ENCODE measurements around the gene INO80B. TPM values are rescaled to one million over a fixed set of nuclear protein-coding genes. Genes with fewer than 3 reads are reported as not detected.
A peak's percentile ranks its signal among the peaks of the same experiment; 100 is the strongest.

Gene INO80B
- total and polyA plus RNA-seq, 5 experiments from 2014 or later, result 8.1 to 93.8 (median 9.4) TPM

- peaks cover 0 to 11% (median 7%) of the 10 kb centered on the region in 3 donors for H3K36me3 Mint-ChIP-seq
- H3K9me3 Mint-ChIP-seq, result no peaks in the 10 kb centered on the region
- no peak overlapping the region for H3K4me3 Mint-ChIP-seq
- H3K27ac Mint-ChIP-seq, result no peak overlapping the region
- H3K27me3 Mint-ChIP-seq, result no peaks in the 10 kb centered on the region
- ATAC-seq (no peak), DNase-seq (no peak)
- POLR2A ChIA-PET, result no interaction called here
- H3K4me1 Mint-ChIP-seq, result no peaks in the 10 kb centered on the region
These were observed 25.1 kb upstream of the INO80B start for GRCh38 chr2:74429487-74430451.

GRCh38 chr2:74430502-74430901 lies 24.4 kb upstream of the INO80B start:
- H3K27ac Mint-ChIP-seq, result no peak overlapping the region
- H3K9me3 Mint-ChIP-seq, result no peaks in the 10 kb centered on the region
- POLR2A ChIA-PET, result no interaction called here
- ATAC-seq, result no peak
- DNase-seq, result no peak
- H3K4me1 Mint-ChIP-seq, result no peaks in the 10 kb centered on the region
- H3K36me3 Mint-ChIP-seq, result peaks cover 0 to 7% (median 2%) of the 10 kb centered on the region in 3 donors
- H3K4me3 Mint-ChIP-seq, result no peak overlapping the region
- H3K27me3 Mint-ChIP-seq, result no peaks in the 10 kb centered on the region

GRCh38 chr2:74436111-74436805 lies 18.6 kb upstream of the INO80B start:
- H3K4me1 Mint-ChIP-seq, result peaks cover 2 to 22% (median 8%) of the 10 kb centered on the region in 4 donors
- no peaks in the 10 kb centered on the region for H3K36me3 Mint-ChIP-seq
- no peak overlapping the region for H3K27ac Mint-ChIP-seq
- ATAC-seq (no peak), DNase-seq (no peak)
- no peaks in the 10 kb centered on the region for H3K9me3 Mint-ChIP-seq
- POLR2A ChIA-PET, result no interaction called here
- no peak overlapping the region for H3K4me3 Mint-ChIP-seq
- H3K27me3 Mint-ChIP-seq, result peaks cover 6 to 32% (median 15%) of the 10 kb centered on the region in 5 donors

- POLR2A ChIA-PET, result no interaction called here
- DNase-seq (peak in 1 of 10 donors; percentile 45), ATAC-seq (no peak)
- Mint-ChIP-seq H3K27ac (peak overlapping the region in 2 of 10 donors; percentile 5 to 14), H3K36me3 (no peaks in the 10 kb centered on the region), H3K9me3 (no peaks in the 10 kb centered on the region), H3K27me3 (peaks cover 6 to 36% (median 15%) of the 10 kb centered on the region in 5 donors), H3K4me3 (no peak overlapping the region), H3K4me1 (peaks cover 2 to 22% (median 9%) of the 10 kb centered on the region in 4 donors)
These were observed 17.8 kb upstream of the INO80B start for GRCh38 chr2:74436848-74437695.

GRCh38 chr2:74438248-74438647 lies 16.6 kb upstream of the INO80B start:
- no peaks in the 10 kb centered on the region for H3K9me3 Mint-ChIP-seq
- DNase-seq (peak in 1 of 10 donors; percentile 9), ATAC-seq (no peak)
- peak overlapping the region in 2 of 10 donors; percentile 27 to 75 for H3K27ac Mint-ChIP-seq
- peaks cover 2 to 25% (median 13%) of the 10 kb centered on the region in 4 donors for H3K4me1 Mint-ChIP-seq
- no peaks in the 10 kb centered on the region for H3K36me3 Mint-ChIP-seq
- H3K4me3 Mint-ChIP-seq, result no peak overlapping the region
- POLR2A ChIA-PET, result no interaction called here
- peaks cover 14 to 44% (median 20%) of the 10 kb centered on the region in 5 donors for H3K27me3 Mint-ChIP-seq

- POLR2A ChIA-PET, result interaction anchor here (0.8 kb wide), 1 partner anchor 42 kb away, joined by 3 read pairs; no protein-coding TSS in a partner anchor
These were observed 15.5 kb upstream of the INO80B start for GRCh38 chr2:74439373-74439772.

GRCh38 chr2:74439803-74440377 lies 15.0 kb upstream of the INO80B start:
- Mint-ChIP-seq H3K27ac (peak overlapping the region in 4 of 10 donors; percentile 29 to 48 (median 45)), H3K4me1 (peaks cover 2 to 25% (median 13%) of the 10 kb centered on the region in 4 donors), H3K9me3 (no peaks in the 10 kb centered on the region), H3K27me3 (peaks cover 20 to 56% (median 21%) of the 10 kb centered on the region in 5 donors), H3K36me3 (no peaks in the 10 kb centered on the region), H3K4me3 (peak overlapping the region in 9 of 10 donors; percentile 48 to 84 (median 65))
- POLR2A ChIA-PET, result interaction anchor here (0.8 to 0.9 kb wide), 2 partner anchors 18 to 42 kb away, joined by 3 to 4 read pairs; partner anchors contain the start of gene WBP1
- ATAC-seq (no peak), DNase-seq (peak in 1 of 10 donors; percentile 54)

More at GRCh38 chr2:74439373-74439772, 15.5 kb upstream of the INO80B start:
- Mint-ChIP-seq H3K9me3 (no peaks in the 10 kb centered on the region), H3K27ac (no peak overlapping the region), H3K4me3 (peak overlapping the region in 1 of 10 donors; percentile 30), H3K4me1 (peaks cover 2 to 25% (median 13%) of the 10 kb centered on the region in 4 donors), H3K36me3 (no peaks in the 10 kb centered on the region), H3K27me3 (peaks cover 16 to 51% (median 20%) of the 10 kb centered on the region in 5 donors)
- ATAC-seq (no peak), DNase-seq (peak in 1 of 10 donors; percentile 48)

- Mint-ChIP-seq H3K4me1 (peaks cover 2 to 25% (median 13%) of the 10 kb centered on the region in 4 donors), H3K27me3 (peaks cover 22 to 56% (median 24%) of the 10 kb centered on the region in 5 donors), H3K27ac (peak overlapping the region in 4 of 10 donors; percentile 44 to 52 (median 47)), H3K9me3 (no peaks in the 10 kb centered on the region), H3K4me3 (peak overlapping the region; percentile 48 to 84 (median 68)), H3K36me3 (no peaks in the 10 kb centered on the region)
- ATAC-seq (peak; percentile 79), DNase-seq (peak in 5 of 10 donors; percentile 39 to 68 (median 41))
- POLR2A ChIA-PET, result interaction anchor here (0.8 to 0.9 kb wide), 2 partner anchors 18 to 41 kb away, joined by 3 to 4 read pairs; partner anchors contain the start of gene WBP1
These were observed 14.3 kb upstream of the INO80B start for GRCh38 chr2:74440378-74441169.

GRCh38 chr2:74441170-74441689 lies 13.7 kb upstream of the INO80B start:
- H3K4me3 Mint-ChIP-seq, result peak overlapping the region in 9 of 10 donors; percentile 19 to 84 (median 61)
- H3K36me3 Mint-ChIP-seq, result no peaks in the 10 kb centered on the region
- ATAC-seq, result no peak
- peaks cover 2 to 25% (median 13%) of the 10 kb centered on the region in 4 donors for H3K4me1 Mint-ChIP-seq
- H3K9me3 Mint-ChIP-seq, result no peaks in the 10 kb centered on the region
- H3K27ac Mint-ChIP-seq, result peak overlapping the region in 1 of 10 donors; percentile 52
- H3K27me3 Mint-ChIP-seq, result peaks cover 22 to 56% (median 24%) of the 10 kb centered on the region in 5 donors
- POLR2A ChIA-PET, result no interaction called here
- DNase-seq, result no peak

- Mint-ChIP-seq H3K4me1 (peaks cover 2 to 24% (median 13%) of the 10 kb centered on the region in 4 donors), H3K27ac (peak within 1 kb of the TSS in 3 of 10 donors; percentile 37 to 53 (median 52)), H3K9me3 (no peaks in the 10 kb centered on the region), H3K27me3 (peaks cover 22 to 56% (median 24%) of the 10 kb centered on the region in 5 donors), H3K36me3 (no peaks in the 10 kb centered on the region), H3K4me3 (peak within 1 kb of the TSS; percentile 64 to 84 (median 80))
- POLR2A ChIA-PET, result interaction anchor here (1.4 kb wide), 1 partner anchor 16 kb away, joined by 5 read pairs; the partner anchor contains the start of gene WBP1
- peak in 3 of 10 donors; percentile 10 to 63 (median 31) for DNase-seq
- ATAC-seq, result peak; percentile 55 to 56
These were observed 13.0 kb upstream of the INO80B start, which contains the start of gene RTKN for GRCh38 chr2:74441690-74442482. RTKN (minus strand) TSS chr2:74441937; CDS start chr2:74441816, 121 bp downstream.
